Adipocyte (in vitro differentiated cells): ENCODE data around the gene COLEC11.

ENCODE experiments used
- DNase-seq: peaks from one replicate; pipeline ENCODE4 v3.0.0-alpha.2; 2015; ENCODE audit warnings: low read depth
- H3K27me3 ChIP-seq: replicated peaks from 2 replicates; pipeline ENCODE4 v1.7.0; 2013; ENCODE audit warnings: mild to moderate bottlenecking, low read length, moderate library complexity; ENCODE audit not compliant: control insufficient read depth, insufficient read depth
- H3K36me3 ChIP-seq: 2 replicates; pipeline ENCODE4 v1.7.0; 2013; ENCODE audit warnings: low read length, mild to moderate bottlenecking, moderate library complexity; ENCODE audit not compliant: control insufficient read depth, insufficient read depth, severe bottlenecking
- H3K4me1 ChIP-seq: 2 replicates; pipeline ENCODE4 v1.7.0; 2013; ENCODE audit warnings: mild to moderate bottlenecking, low read length, moderate library complexity; ENCODE audit not compliant: control insufficient read depth, insufficient read depth
- H3K4me3 ChIP-seq: 2 replicates; pipeline ENCODE4 v1.7.0; 2013; ENCODE audit warnings: mild to moderate bottlenecking, low read length, moderate library complexity
- H3K9ac ChIP-seq: 2 replicates; pipeline ENCODE4 v1.7.0; 2013; ENCODE audit warnings: mild to moderate bottlenecking, low read length, moderate library complexity
- H3K9me3 ChIP-seq: 2 replicates; pipeline ENCODE4 v1.7.0; 2013; ENCODE audit warnings: mild to moderate bottlenecking, low read length, moderate library complexity; ENCODE audit not compliant: control insufficient read depth

The COLEC11 gene

DNA sequence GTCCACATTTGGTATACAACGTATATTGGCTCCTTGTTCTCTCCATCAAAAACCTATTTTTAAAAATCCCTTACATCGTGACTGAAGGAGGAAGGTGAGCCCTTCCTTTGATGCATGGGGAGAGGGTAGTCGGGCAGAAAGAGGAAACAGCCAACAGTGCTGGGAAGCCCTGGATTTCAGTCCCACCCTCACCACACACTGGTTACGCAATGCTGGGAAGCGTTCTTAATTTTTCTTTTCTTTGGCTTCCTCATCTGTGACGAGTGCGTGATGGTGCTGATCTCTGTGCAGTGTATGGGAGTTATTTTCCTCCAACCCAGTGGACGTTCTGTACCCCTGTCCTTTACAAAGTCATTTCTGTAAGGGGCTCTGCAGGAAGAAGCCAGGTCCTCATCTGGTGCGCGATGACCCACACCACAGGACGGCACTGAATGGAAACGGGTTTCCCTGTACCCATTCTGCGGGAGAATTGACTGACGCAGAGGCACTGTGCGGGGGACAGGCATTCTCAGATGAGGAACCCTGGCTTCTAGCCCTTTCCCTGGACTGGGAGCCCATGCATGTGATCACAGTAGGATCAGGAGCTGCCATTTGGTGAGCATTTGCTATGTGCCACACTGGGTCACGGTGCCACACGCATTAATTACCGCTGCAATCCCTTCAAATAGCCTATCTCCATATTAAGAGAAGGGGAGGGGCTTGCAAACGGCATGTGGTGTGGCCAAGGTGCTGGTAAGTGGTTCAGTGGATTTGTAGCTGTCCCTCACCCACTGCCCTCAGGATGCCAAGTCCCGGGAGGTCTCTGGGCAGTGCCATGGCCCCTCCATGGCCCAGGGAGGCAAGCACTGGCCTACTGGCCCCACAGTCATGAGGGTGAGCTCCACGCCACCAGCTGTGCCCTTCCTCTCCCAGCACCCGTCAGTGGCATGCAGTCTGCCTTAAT is 4.3 kb downstream of the COLEC11 start:
- no peak overlapping the region for H3K4me3 ChIP-seq
- H3K9ac ChIP-seq: no peak overlapping the region
- no peaks in the 10 kb centered on the region for H3K9me3 ChIP-seq
- no peaks in the 10 kb centered on the region for H3K27me3 ChIP-seq
- no peaks in the 10 kb centered on the region for H3K36me3 ChIP-seq
- no peak for DNase-seq
- peaks cover 8% of the 10 kb centered on the region for H3K4me1 ChIP-seq

DNA sequence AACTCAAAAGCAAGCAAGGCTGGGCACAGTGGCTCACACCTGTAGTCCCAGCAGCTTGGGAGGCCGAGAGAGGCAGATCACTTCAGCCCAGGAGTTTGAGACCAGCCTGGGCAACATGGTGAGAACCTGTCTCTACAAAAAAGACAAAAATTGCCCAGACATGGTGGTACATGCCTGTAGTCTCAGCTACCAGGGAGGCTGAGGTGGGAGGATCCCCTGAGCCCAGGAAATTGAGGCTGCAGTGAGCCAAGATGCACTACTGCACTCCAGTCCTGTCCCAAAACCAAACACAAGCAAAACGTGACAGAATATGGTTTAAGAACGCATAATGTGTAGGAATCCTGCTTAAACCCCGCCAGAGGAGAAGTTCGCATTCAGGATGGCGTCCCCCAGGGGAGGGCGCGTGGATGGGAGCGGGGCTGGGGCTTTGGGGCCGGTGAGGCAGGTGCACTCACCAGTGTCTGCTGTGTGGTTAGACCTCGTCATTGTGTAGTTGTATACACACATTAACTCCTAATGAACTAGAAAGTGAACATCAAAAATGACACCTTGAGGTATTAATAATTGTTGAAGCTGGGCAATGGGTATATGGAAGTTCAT is 5.4 kb downstream of the COLEC11 start:
- H3K36me3 ChIP-seq: no peaks in the 10 kb centered on the region
- H3K4me3 ChIP-seq: no peak overlapping the region
- no peaks in the 10 kb centered on the region for H3K9me3 ChIP-seq
- H3K9ac ChIP-seq: no peak overlapping the region
- H3K27me3 ChIP-seq: peaks cover 4% of the 10 kb centered on the region
- H3K4me1 ChIP-seq: no peaks in the 10 kb centered on the region
- no peak for DNase-seq

- Histone ChIP-seq H3K9ac (no peak overlapping the region), H3K4me1 (peaks cover 7% of the 10 kb centered on the region), H3K27me3 (peaks cover 4% of the 10 kb centered on the region), H3K9me3 (no peaks in the 10 kb centered on the region), H3K4me3 (no peak overlapping the region), H3K36me3 (no peaks in the 10 kb centered on the region)
- no peak for DNase-seq
These were observed 6.8 kb downstream of the COLEC11 start for GRCh38 chr2:3601561-3602271.

- Histone ChIP-seq H3K9ac (no peak overlapping the region), H3K4me1 (peaks cover 7% of the 10 kb centered on the region)
These were observed 7.8 kb downstream of the COLEC11 start for GRCh38 chr2:3602553-3603339.

DNA sequence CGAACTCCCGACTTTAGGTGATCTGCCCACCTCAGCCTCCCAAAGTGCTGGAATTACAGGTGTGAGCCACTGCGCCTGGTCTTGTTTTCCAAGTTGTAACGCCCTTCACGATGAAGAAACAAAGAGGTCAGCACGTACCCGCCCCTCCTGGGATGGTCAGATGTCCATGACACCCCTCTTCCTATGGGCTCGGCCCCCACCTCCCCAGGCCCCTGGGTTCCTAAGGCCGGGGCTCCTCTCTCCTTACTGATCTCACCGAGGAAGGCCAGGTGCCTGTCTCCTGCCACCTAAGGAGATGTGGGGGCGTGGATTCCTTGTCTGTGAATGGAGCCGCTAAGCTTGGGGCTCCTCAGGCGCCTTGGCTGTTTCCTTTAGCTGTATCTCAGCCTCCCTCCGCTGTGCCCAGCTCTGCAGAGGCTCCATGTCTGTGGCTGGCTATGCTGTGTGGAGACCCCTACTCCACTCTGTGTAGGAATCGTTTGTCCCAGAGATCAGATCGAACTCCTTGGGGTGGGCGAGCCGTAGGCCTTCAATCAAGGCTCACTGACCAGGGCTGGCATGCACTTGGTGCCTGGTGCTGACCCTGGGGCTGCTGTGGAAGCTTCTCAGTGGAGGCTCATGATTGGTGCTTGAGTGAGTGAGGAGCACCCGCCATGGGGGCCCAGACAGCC is 8.8 kb downstream of the COLEC11 start:
- H3K36me3 ChIP-seq: no peaks in the 10 kb centered on the region
- peaks cover 7% of the 10 kb centered on the region for H3K4me1 ChIP-seq
- H3K9me3 ChIP-seq: no peaks in the 10 kb centered on the region
- H3K27me3 ChIP-seq: peaks cover 4% of the 10 kb centered on the region
- no peak overlapping the region for H3K9ac ChIP-seq
- DNase-seq: no peak
- H3K4me3 ChIP-seq: no peak overlapping the region

More at GRCh38 chr2:3602553-3603339, 7.8 kb downstream of the COLEC11 start:
- peaks cover 4% of the 10 kb centered on the region for H3K27me3 ChIP-seq
- H3K9me3 ChIP-seq: no peaks in the 10 kb centered on the region
- no peak for DNase-seq
- no peak overlapping the region for H3K4me3 ChIP-seq
- no peaks in the 10 kb centered on the region for H3K36me3 ChIP-seq

DNA sequence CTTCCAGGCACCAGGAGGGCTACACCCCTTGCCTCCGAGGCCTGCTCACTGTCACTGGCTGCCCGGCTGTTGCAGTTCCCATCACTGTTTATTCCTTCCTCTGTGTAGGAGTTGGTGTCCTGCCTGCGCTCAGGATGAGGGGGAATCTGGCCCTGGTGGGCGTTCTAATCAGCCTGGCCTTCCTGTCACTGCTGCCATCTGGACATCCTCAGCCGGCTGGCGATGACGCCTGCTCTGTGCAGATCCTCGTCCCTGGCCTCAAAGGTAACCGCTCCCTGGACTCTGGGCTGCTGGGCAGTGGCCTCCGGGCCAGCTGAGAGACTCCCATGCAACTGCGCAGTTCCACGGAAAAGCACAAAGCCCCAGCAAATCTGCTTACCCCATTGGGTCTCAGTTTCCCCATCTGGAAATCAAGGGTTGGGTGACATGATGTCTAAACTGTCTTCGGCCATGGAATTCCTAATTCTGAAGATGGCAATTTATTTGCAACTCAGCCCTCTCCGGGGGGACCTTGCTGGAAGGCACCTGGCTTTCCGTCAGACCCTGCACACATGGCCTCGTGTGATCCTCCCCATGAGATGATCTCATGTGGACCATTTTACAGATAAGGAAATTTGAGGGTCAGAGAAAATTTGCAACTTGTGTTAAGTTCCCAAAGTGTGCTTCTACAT is 9.4 kb downstream of the COLEC11 start:
- H3K9me3 ChIP-seq: no peaks in the 10 kb centered on the region
- H3K4me1 ChIP-seq: peaks cover 7% of the 10 kb centered on the region
- H3K36me3 ChIP-seq: no peaks in the 10 kb centered on the region
- DNase-seq: no peak
- no peak overlapping the region for H3K4me3 ChIP-seq
- peaks cover 4% of the 10 kb centered on the region for H3K27me3 ChIP-seq
- H3K9ac ChIP-seq: peak overlapping the region; percentile 63

GRCh38 chr2:3604991-3605961 is 10.4 kb downstream of the COLEC11 start:
- H3K4me1 ChIP-seq: peaks cover 7% of the 10 kb centered on the region
- DNase-seq: peak; percentile 67
- H3K27me3 ChIP-seq: peaks cover 8% of the 10 kb centered on the region
- no peaks in the 10 kb centered on the region for H3K36me3 ChIP-seq
- peak overlapping the region; percentile 28 for H3K4me3 ChIP-seq
- H3K9ac ChIP-seq: peak overlapping the region; percentile 64
- no peaks in the 10 kb centered on the region for H3K9me3 ChIP-seq

- H3K27me3 ChIP-seq: peaks cover 14% of the 10 kb centered on the region
- peak overlapping the region; percentile 28 for H3K4me3 ChIP-seq
- no peaks in the 10 kb centered on the region for H3K36me3 ChIP-seq
- peaks cover 7% of the 10 kb centered on the region for H3K4me1 ChIP-seq
- DNase-seq: no peak
- no peaks in the 10 kb centered on the region for H3K9me3 ChIP-seq
- H3K9ac ChIP-seq: peak overlapping the region; percentile 64
These were observed 11.1 kb downstream of the COLEC11 start for GRCh38 chr2:3606028-3606369.

DNA sequence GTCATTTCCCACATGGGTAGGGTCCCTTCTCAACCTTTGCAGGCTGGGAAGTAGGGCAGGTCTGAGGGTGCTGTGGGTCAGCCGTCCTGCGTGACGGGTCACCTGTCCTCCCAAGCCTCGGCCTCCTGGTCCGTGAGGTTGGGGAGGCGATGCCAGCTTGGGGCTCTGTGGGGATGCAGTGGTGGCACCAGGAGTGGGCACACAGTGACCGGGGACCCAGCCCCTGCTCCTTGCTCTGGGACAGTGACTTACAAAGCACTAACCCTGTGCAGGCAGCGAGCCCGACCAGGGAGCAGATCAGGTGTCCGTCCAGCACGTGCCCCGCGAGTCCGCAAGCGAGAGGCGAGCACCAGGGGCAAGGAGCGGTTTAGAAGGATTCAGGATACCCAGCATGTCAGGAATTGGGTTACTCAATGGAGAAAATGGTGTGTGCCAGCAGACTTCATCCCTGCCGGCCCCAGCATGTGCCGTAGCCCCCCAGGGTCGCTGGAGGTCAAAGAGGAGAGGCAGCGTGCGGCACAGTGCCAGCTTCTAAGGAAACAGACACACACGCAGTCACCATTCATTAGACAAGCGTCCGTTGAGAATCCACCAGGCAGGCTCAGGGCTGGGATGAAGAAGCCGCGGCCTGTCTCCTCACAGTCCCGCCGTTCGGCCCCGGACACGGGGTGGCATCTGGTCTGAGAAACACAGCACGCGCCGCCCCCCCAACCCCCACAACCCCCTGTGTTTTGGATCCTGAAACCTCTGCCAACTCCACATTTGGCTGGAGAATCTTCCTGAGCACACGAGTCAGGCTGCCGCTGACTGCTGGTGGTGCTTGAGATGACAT is 11.7 kb downstream of the COLEC11 start:
- no peak for DNase-seq
- Histone ChIP-seq H3K4me1 (peaks cover 7% of the 10 kb centered on the region), H3K9me3 (no peaks in the 10 kb centered on the region), H3K4me3 (no peak overlapping the region), H3K36me3 (no peaks in the 10 kb centered on the region), H3K9ac (no peak overlapping the region), H3K27me3 (peaks cover 18% of the 10 kb centered on the region)
